Heart left ventricle (tissue), 13 donors: ENCODE measurements around the gene PRR19.

ENCODE experiments used
- POLR2A ChIP-seq, 2 donors: fragments of 450-650 bp; IDR thresholded peaks; one replicate each; pipeline ENCODE4 v1.6.1; 2017; ENCODE audit warnings: antibody characterized with exemption in 2 of 2, mild to moderate bottlenecking in 2 of 2, moderate library complexity in 2 of 2
- TF ChIP-seq, protein P1 (sequence below), 12 donors: fragments of 200-600 bp; sonication (generic) in 4 of 12; IDR thresholded peaks; one replicate each; pipeline versions ENCODE4 v1.5.0 to v1.8.0; 2018 to 2022; ENCODE audit warnings: antibody characterized with exemption in 12 of 12, mild to moderate bottlenecking in 5 of 12
- donor health status: ischemic (EF 13 %, LVEDD 7.1; RV severe dilation, severe dysfunction).
- donor health status: DM: no; HTN: yes; CAD: no.
- donor health status: DM: no; HTN: no; CAD: no.
- donor health status: ischemic (EF 25% LVEDD 6.9; RV normal size, moderate dysfunction).
- donor health status: ischemic (EF 25% LVEDD 5.7; RV mildly dilated, moderate dysfunction).
- donor health status: ischemic (EF 35%, LVEDD 5.7; RV mildly dilated, moderate dysfunction).
- donor health status: nonischemic (EF 11% LVEDD 7.7; RV severe dilation, severe dysfunction).
- donor health status: DM: yes; HTN: yes; CAD: no.
- donor health status: PGD.
- donor health status: ischemic (EF 29% LVEDD 5.4; RV normal size, mild dysfunction).
- donor health status: nonischemic (EF 23%, LVEDD 6.1; RV moderate dilation, normal function).

DNA sequence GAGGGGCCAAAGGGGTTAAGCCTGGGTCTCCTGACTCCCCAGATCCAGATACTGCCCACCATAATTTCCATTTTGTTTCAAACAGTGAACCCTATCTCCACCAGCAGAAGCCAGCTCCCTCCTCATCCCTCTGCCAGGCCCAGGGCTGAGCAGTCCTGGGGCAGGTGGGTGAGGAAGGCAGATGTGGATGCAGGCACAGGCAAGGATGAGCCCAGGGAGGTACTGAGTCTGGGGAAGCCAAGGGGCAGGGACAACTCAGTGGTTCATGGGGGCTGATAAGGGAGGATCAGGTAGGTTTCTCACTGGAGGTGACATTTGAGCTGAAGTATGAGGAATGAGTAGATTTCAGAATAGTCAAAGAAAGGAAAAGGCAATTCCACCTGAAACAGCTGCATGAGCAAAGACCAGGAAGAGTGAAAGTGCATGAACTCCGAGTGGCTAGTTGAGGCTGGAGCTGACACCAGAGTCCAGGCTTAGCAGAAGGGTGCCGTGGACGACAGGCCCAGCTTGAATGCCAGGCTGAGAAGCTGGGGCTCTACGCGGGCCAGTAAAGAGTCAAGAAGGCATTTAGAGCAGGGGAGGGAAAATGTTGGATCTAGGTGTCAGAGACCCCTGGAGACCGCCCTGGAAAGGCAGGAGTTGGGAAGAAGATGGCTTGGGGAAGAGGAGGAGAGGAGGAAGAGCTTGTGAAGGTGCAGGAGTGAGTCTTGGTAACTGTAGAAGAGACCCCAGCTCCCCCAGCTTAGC is 22.6 kb upstream of the PRR19 start:
- TF ChIP-seq, protein P1, sequence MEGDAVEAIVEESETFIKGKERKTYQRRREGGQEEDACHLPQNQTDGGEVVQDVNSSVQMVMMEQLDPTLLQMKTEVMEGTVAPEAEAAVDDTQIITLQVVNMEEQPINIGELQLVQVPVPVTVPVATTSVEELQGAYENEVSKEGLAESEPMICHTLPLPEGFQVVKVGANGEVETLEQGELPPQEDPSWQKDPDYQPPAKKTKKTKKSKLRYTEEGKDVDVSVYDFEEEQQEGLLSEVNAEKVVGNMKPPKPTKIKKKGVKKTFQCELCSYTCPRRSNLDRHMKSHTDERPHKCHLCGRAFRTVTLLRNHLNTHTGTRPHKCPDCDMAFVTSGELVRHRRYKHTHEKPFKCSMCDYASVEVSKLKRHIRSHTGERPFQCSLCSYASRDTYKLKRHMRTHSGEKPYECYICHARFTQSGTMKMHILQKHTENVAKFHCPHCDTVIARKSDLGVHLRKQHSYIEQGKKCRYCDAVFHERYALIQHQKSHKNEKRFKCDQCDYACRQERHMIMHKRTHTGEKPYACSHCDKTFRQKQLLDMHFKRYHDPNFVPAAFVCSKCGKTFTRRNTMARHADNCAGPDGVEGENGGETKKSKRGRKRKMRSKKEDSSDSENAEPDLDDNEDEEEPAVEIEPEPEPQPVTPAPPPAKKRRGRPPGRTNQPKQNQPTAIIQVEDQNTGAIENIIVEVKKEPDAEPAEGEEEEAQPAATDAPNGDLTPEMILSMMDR (IDR thresholded peaks at IDR 0.05) = no peak
- TF ChIP-seq POLR2A (IDR thresholded peaks at IDR 0.05) = no peak
